Upper lobe of left lung (tissue), 4 donors: ENCODE results near the gene ACAT2.

Experiments used
- CTCF ChIP-seq, 6 experiments: fragments of 450-650 bp in 4 of 6; fragments of 200-600 bp in 2 of 6; sonication (generic) in 2 of 6; IDR thresholded peaks; one replicate each; pipeline ENCODE4 v1.5.1; 2016 to 2019; ENCODE audit warnings: antibody characterized with exemption in 6 of 6
- POLR2A ChIP-seq, 4 donors: fragments of 450-650 bp; IDR thresholded peaks; one replicate each; pipeline ENCODE4 v1.5.1; 2016 to 2017; ENCODE audit warnings: antibody characterized with exemption in 4 of 4, mild to moderate bottlenecking in 2 of 4
- POLR2AphosphoS5 ChIP-seq, 2 donors: sonication (generic); formaldehyde crosslinking; IDR thresholded peaks; one replicate each; pipeline ENCODE4 v1.5.1; 2017; ENCODE audit warnings: antibody characterized with exemption in 2 of 2

- no peak for TF ChIP-seq CTCF (IDR thresholded peaks at IDR 0.05)
- no peak for TF ChIP-seq POLR2A (IDR thresholded peaks at IDR 0.05)
- no peak for TF ChIP-seq POLR2AphosphoS5 (IDR thresholded peaks at IDR 0.05)
Observed at GRCh38 chr6:159826004-159826403, 64.2 kb downstream of the ACAT2 start.
